DMS153 treated with DMSO at 0.1 percent for 48 hours (cell line): Measurements from ENCODE around the gene ZNF106.

ENCODE experiments used
- DNase-seq: peaks from one replicate; lab custom pipeline; 2025; ENCODE audit not compliant: unreplicated experiment; lab: John Stamatoyannopoulos, UW

Gene ZNF106

GRCh38 chr15:42408178-42408577 lies 82.8 kb downstream of the ZNF106 start:
- no peak for DNase-seq

- no peak for DNase-seq
Measured at GRCh38 chr15:42405863-42406482, 85.0 kb downstream of the ZNF106 start.

- no peak for DNase-seq
Measured at GRCh38 chr15:42404461-42405235, 86.3 kb downstream of the ZNF106 start.

GRCh38 chr15:42403389-42403788 lies 87.6 kb downstream of the ZNF106 start:
- no peak for DNase-seq

GRCh38 chr15:42402455-42403205 lies 88.3 kb downstream of the ZNF106 start:
- DNase-seq: no peak

GRCh38 chr15:42401544-42402454 lies 89.1 kb downstream of the ZNF106 start:
- no peak for DNase-seq

- DNase-seq: no peak
Measured at GRCh38 chr15:42395838-42396237, 95.1 kb downstream of the ZNF106 start.

- DNase-seq: no peak
Measured at GRCh38 chr15:42394106-42394505, 96.8 kb downstream of the ZNF106 start.

- DNase-seq: no peak
Measured at GRCh38 chr15:42392309-42393024, 98.5 kb downstream of the ZNF106 start.

- no peak for DNase-seq
Measured at GRCh38 chr15:42387603-42388002, 103.3 kb downstream of the ZNF106 start.

- no peak for DNase-seq
Measured at GRCh38 chr15:42385980-42386700, 104.8 kb downstream of the ZNF106 start.

GRCh38 chr15:42385206-42385979 lies 105.5 kb downstream of the ZNF106 start:
- DNase-seq: no peak

- DNase-seq: no peak
Measured at GRCh38 chr15:42384597-42384996, 106.3 kb downstream of the ZNF106 start.

GRCh38 chr15:42378011-42378410 lies 112.9 kb downstream of the ZNF106 start:
- no peak for DNase-seq

- DNase-seq: no peak
Measured at GRCh38 chr15:42375941-42376340, 115.0 kb downstream of the ZNF106 start.

GRCh38 chr15:42375252-42375651 lies 115.7 kb downstream of the ZNF106 start:
- DNase-seq: no peak

- DNase-seq: no peak
Measured at GRCh38 chr15:42374810-42375209, 116.1 kb downstream of the ZNF106 start.

GRCh38 chr15:42373936-42374335 lies 117.0 kb downstream of the ZNF106 start:
- no peak for DNase-seq

- no peak for DNase-seq
Measured at GRCh38 chr15:42373274-42373673, 117.7 kb downstream of the ZNF106 start.
